ENCODE data around the gene CYP19A1. TPM values are rescaled to one million over a fixed set of nuclear protein-coding genes. Genes with fewer than 3 reads are reported as not detected.

The CYP19A1 gene
- polyA plus RNA-seq, 1 experiment = not detected

GRCh38 chr15:51349156-51349844 is 10.9 kb upstream of the CYP19A1 start:
- no peaks in the 10 kb centered on the region for H3K9me3 ChIP-seq (ENCODE audit: control insufficient read depth, insufficient read depth, low read length)
- no peak for TF ChIP-seq CTCF (IDR thresholded peaks at IDR 0.05; ENCODE audit: low read depth, low read length)
- CTCF ChIA-PET = interaction anchor here (0.6 to 0.9 kb wide), 2 partner anchors 79 to 156 kb away, joined by 3 read pairs; no protein-coding TSS in a partner anchor
- H3K27ac ChIP-seq (ENCODE audit: low read depth, low read length) = no peak overlapping the region
- no peak overlapping the region for H3K4me3 ChIP-seq (ENCODE audit: low read depth, low read length)
- POLR2A ChIA-PET = no interaction called here
- H3K27me3 ChIP-seq (ENCODE audit: control insufficient read depth, insufficient read depth, low read length) = peaks cover 28% of the 10 kb centered on the region
- no peak for DNase-seq (ENCODE audit: low read depth, low spot score)

- no peak for DNase-seq (ENCODE audit: low read depth, low spot score)
- POLR2A ChIA-PET = no interaction called here
- no peak for TF ChIP-seq CTCF (IDR thresholded peaks at IDR 0.05; ENCODE audit: low read depth, low read length)
- CTCF ChIA-PET = interaction anchor here (0.9 kb wide), 2 partner anchors 155 to 215 kb away, joined by 3 read pairs; no protein-coding TSS in a partner anchor
- H3K27ac ChIP-seq (ENCODE audit: low read depth, low read length) = no peak overlapping the region
- H3K27me3 ChIP-seq (ENCODE audit: control insufficient read depth, insufficient read depth, low read length) = peaks cover 31% of the 10 kb centered on the region
- H3K4me3 ChIP-seq (ENCODE audit: low read depth, low read length) = no peak overlapping the region
- H3K9me3 ChIP-seq (ENCODE audit: control insufficient read depth, insufficient read depth, low read length) = no peaks in the 10 kb centered on the region
These were observed 10.3 kb upstream of the CYP19A1 start for GRCh38 chr15:51348688-51349087.

GRCh38 chr15:51346136-51346535 is 7.7 kb upstream of the CYP19A1 start:
- TF ChIP-seq CTCF (IDR thresholded peaks at IDR 0.05; ENCODE audit: low read depth, low read length) = no peak
- Histone ChIP-seq H3K4me3 (ENCODE audit: low read depth, low read length) (no peak overlapping the region), H3K27ac (ENCODE audit: low read depth, low read length) (no peak overlapping the region), H3K9me3 (ENCODE audit: control insufficient read depth, insufficient read depth, low read length) (no peaks in the 10 kb centered on the region; the same call in 1 of the 2 replicates), H3K27me3 (ENCODE audit: control insufficient read depth, insufficient read depth, low read length) (peaks cover 40% of the 10 kb centered on the region)
- CTCF ChIA-PET = no interaction called here
- POLR2A ChIA-PET = no interaction called here
- DNase-seq (ENCODE audit: low read depth, low spot score) = no peak

GRCh38 chr15:51343466-51343865 is 5.1 kb upstream of the CYP19A1 start:
- Histone ChIP-seq H3K9me3 (ENCODE audit: control insufficient read depth, insufficient read depth, low read length) (no peaks in the 10 kb centered on the region; the same call in 1 of the 2 replicates), H3K27me3 (ENCODE audit: control insufficient read depth, insufficient read depth, low read length) (peaks cover 58% of the 10 kb centered on the region), H3K4me3 (ENCODE audit: low read depth, low read length) (no peak overlapping the region), H3K27ac (ENCODE audit: low read depth, low read length) (no peak overlapping the region)
- POLR2A ChIA-PET = no interaction called here
- CTCF ChIA-PET = no interaction called here
- no peak for DNase-seq (ENCODE audit: low read depth, low spot score)
- no peak for TF ChIP-seq CTCF (IDR thresholded peaks at IDR 0.05; ENCODE audit: low read depth, low read length)

- no peak for TF ChIP-seq CTCF (IDR thresholded peaks at IDR 0.05; ENCODE audit: low read depth, low read length)
- ChIA-PET CTCF (no interaction called here), POLR2A (no interaction called here)
- Histone ChIP-seq H3K4me3 (ENCODE audit: low read depth, low read length) (no peak overlapping the region), H3K27ac (ENCODE audit: low read depth, low read length) (no peak overlapping the region), H3K9me3 (ENCODE audit: control insufficient read depth, insufficient read depth, low read length) (no peaks in the 10 kb centered on the region; the same call in 1 of the 2 replicates), H3K27me3 (ENCODE audit: control insufficient read depth, insufficient read depth, low read length) (peaks cover 61% of the 10 kb centered on the region)
- no peak for DNase-seq (ENCODE audit: low read depth, low spot score)
These were observed 4.0 kb upstream of the CYP19A1 start for GRCh38 chr15:51342227-51342999.
